DOHH2 (cell line): ENCODE results near the gene TLR5.

ENCODE experiments used
- H3F3A ChIP-seq: fragments of 200-600 bp; sonication (generic), shearing (Covaris generic); 2 replicates; pipeline ENCODE4 v1.6.0; 2016; ENCODE audit warnings: antibody characterized with exemption, mild to moderate bottlenecking; ENCODE audit not compliant: control insufficient read depth, insufficient read depth
- H3K27ac ChIP-seq: fragments of 200-600 bp; sonication (generic); 2 replicates; pipeline ENCODE4 v1.5.1; 2014; ENCODE audit warnings: low read depth, mild to moderate bottlenecking, low read length, moderate library complexity
- H3K27me3 ChIP-seq: fragments of 200-600 bp; sonication (generic); 2 replicates; pipeline ENCODE4 v1.6.1; 2014; ENCODE audit warnings: mild to moderate bottlenecking, low read length, mixed read lengths; ENCODE audit not compliant: control insufficient read depth
- H3K36me3 ChIP-seq: fragments of 200-600 bp; sonication (generic); 2 replicates; pipeline ENCODE4 v1.6.1; 2014; ENCODE audit warnings: mild to moderate bottlenecking, low read length, moderate library complexity, mixed read lengths; ENCODE audit not compliant: control insufficient read depth
- H3K4me1 ChIP-seq: fragments of 200-600 bp; sonication (generic); 2 replicates; pipeline ENCODE4 v1.6.1; 2014; ENCODE audit warnings: mild to moderate bottlenecking, low read length, mixed read lengths; ENCODE audit not compliant: control insufficient read depth
- H3K4me2 ChIP-seq: fragments of 200-600 bp; sonication (generic); 2 replicates; pipeline ENCODE4 v1.6.0; 2014; ENCODE audit warnings: mild to moderate bottlenecking, low read length, moderate library complexity
- H3K4me3 ChIP-seq: fragments of 200-600 bp; sonication (generic); 2 replicates; pipeline ENCODE4 v1.5.1; 2014; ENCODE audit warnings: mild to moderate bottlenecking, low read length, mixed read lengths
- H3K79me2 ChIP-seq: fragments of 200-600 bp; sonication (generic); 2 replicates; pipeline ENCODE4 v1.6.1; 2014; ENCODE audit warnings: mild to moderate bottlenecking, low read length, mixed read lengths; ENCODE audit not compliant: control insufficient read depth
- H3K9me2 ChIP-seq: fragments of 200-600 bp; sonication (generic); replicated peaks from 2 replicates; pipeline ENCODE4 v1.6.1; 2014; ENCODE audit warnings: mild to moderate bottlenecking, low read length, mixed read lengths; ENCODE audit not compliant: control insufficient read depth
- H3K9me3 ChIP-seq: fragments of 200-600 bp; sonication (generic); 2 replicates; pipeline ENCODE4 v1.6.1; 2014; ENCODE audit warnings: antibody characterized with exemption, low read length, mixed read lengths; ENCODE audit not compliant: control insufficient read depth, insufficient read depth
- H4K20me1 ChIP-seq: fragments of 200-600 bp; sonication (generic); 2 replicates; pipeline ENCODE4 v1.6.0; 2014; ENCODE audit warnings: low read depth, mild to moderate bottlenecking, antibody characterized with exemption, low read length, moderate library complexity; ENCODE audit not compliant: control insufficient read depth, insufficient read depth
- CTCF ChIP-seq: fragments of 200-600 bp; sonication (generic); IDR thresholded peaks from one replicate; pipeline ENCODE4 v1.5.1; 2014; ENCODE audit warnings: antibody characterized with exemption, mild to moderate bottlenecking, low read depth, low read length; ENCODE audit not compliant: poor library complexity, severe bottlenecking
- EZH2phosphoT487 ChIP-seq: fragments of 200-600 bp; sonication (generic); IDR thresholded peaks from 2 replicates; pipeline ENCODE4 v1.6.1; 2017; ENCODE audit warnings: borderline replicate concordance, mild to moderate bottlenecking, antibody characterized with exemption, low read length, moderate library complexity, mixed read lengths

Gene TLR5

GRCh38 chr1:223142795-223143536, at the start of gene TLR5:
TLR5 (minus strand) TSS chr1:223143248; CDS start chr1:223113031, 30,217 bp downstream.
- H4K20me1 ChIP-seq = no peaks in the 10 kb centered on the region
- H3K27ac ChIP-seq = no peak within 1 kb of the TSS
- no peaks in the 10 kb centered on the region for H3F3A ChIP-seq
- no peaks in the 10 kb centered on the region for H3K36me3 ChIP-seq
- H3K79me2 ChIP-seq = no peaks in the 10 kb centered on the region
- H3K27me3 ChIP-seq = 0 out of 2 replicates have a peak, but pooled peaks cover 3% of the 10 kb centered on the region
- H3K4me1 ChIP-seq = peaks cover 6% of the 10 kb centered on the region
- peak within 1 kb of the TSS; percentile 51 for H3K4me2 ChIP-seq
- TF ChIP-seq EZH2phosphoT487 = no peak
- TF ChIP-seq CTCF = peak; percentile 59
- H3K9me2 ChIP-seq = no peaks in the 10 kb centered on the region
- H3K4me3 ChIP-seq = peak within 1 kb of the TSS; percentile 57
- 0 out of 2 replicates have a peak, but pooled peaks cover 4% of the 10 kb centered on the region for H3K9me3 ChIP-seq

GRCh38 chr1:223189903-223190724, 47.1 kb upstream of the TLR5 start:
- H3K4me3 ChIP-seq = no peak overlapping the region
- H3K4me1 ChIP-seq = no peaks in the 10 kb centered on the region
- H3K4me2 ChIP-seq = no peak overlapping the region
- H3K27ac ChIP-seq = no peak overlapping the region
- TF ChIP-seq EZH2phosphoT487 (no peak), CTCF (no peak)
- H3K79me2 ChIP-seq = no peaks in the 10 kb centered on the region
- H4K20me1 ChIP-seq = no peaks in the 10 kb centered on the region
- H3K27me3 ChIP-seq = no peaks in the 10 kb centered on the region
- no peaks in the 10 kb centered on the region for H3K36me3 ChIP-seq
- H3F3A ChIP-seq = no peaks in the 10 kb centered on the region
- no peaks in the 10 kb centered on the region for H3K9me2 ChIP-seq
- no peaks in the 10 kb centered on the region for H3K9me3 ChIP-seq

GRCh38 chr1:223189525-223189902, 46.5 kb upstream of the TLR5 start:
- Histone ChIP-seq H3F3A (no peaks in the 10 kb centered on the region), H3K9me3 (no peaks in the 10 kb centered on the region), H3K4me3 (no peak overlapping the region), H3K27ac (no peak overlapping the region), H3K4me1 (no peaks in the 10 kb centered on the region), H3K9me2 (no peaks in the 10 kb centered on the region), H3K79me2 (no peaks in the 10 kb centered on the region), H4K20me1 (no peaks in the 10 kb centered on the region), H3K36me3 (no peaks in the 10 kb centered on the region), H3K4me2 (no peak overlapping the region), H3K27me3 (no peaks in the 10 kb centered on the region)
- TF ChIP-seq CTCF = no peak
- TF ChIP-seq EZH2phosphoT487 = no peak
